ENCODE data around the gene PDE6H. TPM values are rescaled to one million over a fixed set of nuclear protein-coding genes. Genes with fewer than 3 reads are reported as not detected.

Gene PDE6H
- total RNA-seq = not detected
- not detected for polyA plus RNA-seq
- long read RNA-seq, donor 1 = 0 reads
- long read RNA-seq, donor 2 = 0 reads
- long read RNA-seq, donor 3 = 0 reads

DNA sequence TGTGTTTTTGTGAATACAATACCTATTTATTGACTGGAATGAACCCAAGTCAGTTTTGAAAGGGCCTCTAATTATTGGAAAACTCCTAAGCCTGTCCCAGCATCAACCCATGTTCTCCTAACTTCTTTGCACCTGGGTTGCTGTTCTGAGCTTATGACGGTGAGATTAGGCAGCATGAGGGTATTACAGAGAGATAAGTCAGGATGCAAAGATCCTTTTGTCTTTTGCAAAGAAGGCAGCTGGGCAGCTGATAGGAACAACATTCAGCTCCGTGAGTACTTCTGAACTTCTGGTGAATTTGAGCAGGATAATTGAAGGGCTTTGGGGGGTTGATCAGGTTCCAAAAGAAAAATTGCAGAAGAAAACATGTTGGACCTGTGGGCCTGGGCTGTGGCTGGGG lies at the start of gene PDE6H:
Gene PDE6H, plus strand, starts transcription at position 227 of the 400 bp plus-strand sequence. CDS start 4,971 bp downstream, outside the sequence.
- ATAC-seq = no peak
- no peaks in the 10 kb centered on the region for H3K27me3 ChIP-seq
- TF ChIP-seq, protein P1, sequence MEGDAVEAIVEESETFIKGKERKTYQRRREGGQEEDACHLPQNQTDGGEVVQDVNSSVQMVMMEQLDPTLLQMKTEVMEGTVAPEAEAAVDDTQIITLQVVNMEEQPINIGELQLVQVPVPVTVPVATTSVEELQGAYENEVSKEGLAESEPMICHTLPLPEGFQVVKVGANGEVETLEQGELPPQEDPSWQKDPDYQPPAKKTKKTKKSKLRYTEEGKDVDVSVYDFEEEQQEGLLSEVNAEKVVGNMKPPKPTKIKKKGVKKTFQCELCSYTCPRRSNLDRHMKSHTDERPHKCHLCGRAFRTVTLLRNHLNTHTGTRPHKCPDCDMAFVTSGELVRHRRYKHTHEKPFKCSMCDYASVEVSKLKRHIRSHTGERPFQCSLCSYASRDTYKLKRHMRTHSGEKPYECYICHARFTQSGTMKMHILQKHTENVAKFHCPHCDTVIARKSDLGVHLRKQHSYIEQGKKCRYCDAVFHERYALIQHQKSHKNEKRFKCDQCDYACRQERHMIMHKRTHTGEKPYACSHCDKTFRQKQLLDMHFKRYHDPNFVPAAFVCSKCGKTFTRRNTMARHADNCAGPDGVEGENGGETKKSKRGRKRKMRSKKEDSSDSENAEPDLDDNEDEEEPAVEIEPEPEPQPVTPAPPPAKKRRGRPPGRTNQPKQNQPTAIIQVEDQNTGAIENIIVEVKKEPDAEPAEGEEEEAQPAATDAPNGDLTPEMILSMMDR (IDR thresholded peaks at IDR 0.05) = no peak

GRCh38 chr12:14923944-14924343 lies 48.9 kb upstream of the PDE6H start:
- WGBS, 2 donors = 89 to 94% methylated on average over 2 of the region's 2 CpGs
- Histone ChIP-seq H3K27me3 (no peaks in the 10 kb centered on the region), H3K27ac (no peak overlapping the region), H3K4me1 (peaks cover 0 to 8% (median 0%) of the 10 kb centered on the region in 9 donors), H3K9me3 (peaks cover 0 to 8% (median 0%) of the 10 kb centered on the region in 11 donors), H3K36me3 (peaks cover 0 to 20% (median 0%) of the 10 kb centered on the region in 9 donors), H3K4me3 (no peak overlapping the region)
- TF ChIP-seq, protein P1 (IDR thresholded peaks at IDR 0.05) = no peak
- ATAC-seq (no peak), DNase-seq (no peak)
- intact Hi-C loops (cut with DNase I) = no loop called here

More for the DNA sequence above, at the start of gene PDE6H:
- DNase-seq = no peak
- intact Hi-C loops (cut with DNase I) = loop anchor here in 1 of 10 donors (10.0 kb wide), 1 partner anchor 902 kb away; no protein-coding TSS in a partner anchor
- no peaks in the 10 kb centered on the region for H3K36me3 ChIP-seq
- H3K9me3 ChIP-seq = no peaks in the 10 kb centered on the region
- H3K4me1 ChIP-seq = peaks cover 0 to 30% (median 0%) of the 10 kb centered on the region in 9 donors
- no peak within 1 kb of the TSS for H3K27ac ChIP-seq
- WGBS, 2 donors = 87 to 94% methylated on average over 2 of the region's 2 CpGs
- H3K4me3 ChIP-seq = no peak within 1 kb of the TSS

GRCh38 chr12:14924541-14924940 lies 48.3 kb upstream of the PDE6H start:
- Histone ChIP-seq H3K27me3 (no peaks in the 10 kb centered on the region), H3K9me3 (peaks cover 0 to 8% (median 0%) of the 10 kb centered on the region in 11 donors), H3K27ac (no peak overlapping the region), H3K4me1 (peaks cover 0 to 14% (median 0%) of the 10 kb centered on the region in 9 donors), H3K4me3 (no peak overlapping the region), H3K36me3 (peaks cover 0 to 15% (median 0%) of the 10 kb centered on the region in 9 donors)
- 93 to 98% methylated on average over 3 of the region's 3 CpGs for WGBS, 2 donors
- intact Hi-C loops (cut with DNase I) = no loop called here
- ATAC-seq (no peak), DNase-seq (no peak)
- TF ChIP-seq, protein P1 (IDR thresholded peaks at IDR 0.05) = no peak

GRCh38 chr12:14927267-14927666 lies 45.6 kb upstream of the PDE6H start:
- H3K27ac ChIP-seq = no peak overlapping the region
- intact Hi-C loops (cut with DNase I) = no loop called here
- peaks cover 0 to 3% (median 0%) of the 10 kb centered on the region in 11 donors for H3K9me3 ChIP-seq
- no peak for DNase-seq
- ATAC-seq = no peak
- no peak overlapping the region for H3K4me3 ChIP-seq
- H3K36me3 ChIP-seq = peaks cover 0 to 25% (median 0%) of the 10 kb centered on the region in 9 donors
- peaks cover 0 to 16% (median 8%) of the 10 kb centered on the region in 9 donors for H3K4me1 ChIP-seq
- TF ChIP-seq, protein P1 (IDR thresholded peaks at IDR 0.05) = no peak
- H3K27me3 ChIP-seq = no peaks in the 10 kb centered on the region
- 88 to 94% methylated on average over 3 of the region's 3 CpGs for WGBS, 2 donors

All from heart right ventricle (tissue), 16 donors.